ENCODE measurements around the gene RFX1. TPM values are rescaled to one million over a fixed set of nuclear protein-coding genes. Genes with fewer than 3 reads are reported as not detected.

The RFX1 gene
- total and polyA plus RNA-seq, 2 experiments from 2014 or later, result 2.2 to 2.4 TPM

DNA sequence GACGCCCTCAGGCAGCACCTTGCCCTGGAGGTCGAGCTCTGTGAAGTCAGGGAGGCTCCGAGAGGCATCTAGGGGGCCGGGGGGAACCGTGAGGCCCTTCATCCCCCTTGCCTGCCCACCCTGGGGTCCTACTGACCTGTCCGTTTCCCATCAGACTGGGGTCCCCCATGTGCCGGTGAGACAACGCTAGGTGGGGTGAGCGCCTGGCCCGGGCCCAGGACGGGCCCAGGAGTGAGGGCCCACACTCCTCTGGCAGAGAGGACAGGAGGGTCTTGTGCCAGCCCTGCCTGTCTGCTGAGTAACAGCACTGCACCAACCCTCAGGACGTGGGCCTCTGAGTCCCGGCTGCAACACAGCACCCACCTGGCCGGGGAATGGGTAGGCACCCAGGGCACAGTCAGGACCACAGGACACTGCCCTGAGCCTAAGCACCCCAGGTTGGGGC lies 39.4 kb downstream of the RFX1 start:
- no peaks in the 10 kb centered on the region for H3K79me2 ChIP-seq
- H4K20me1 ChIP-seq (ENCODE audit: insufficient read depth, poor library complexity, severe bottlenecking), result no peaks in the 10 kb centered on the region
- H3K9me3 ChIP-seq (ENCODE audit: low read depth), result no peaks in the 10 kb centered on the region
- TF ChIP-seq EZH2phosphoT487 (IDR thresholded peaks at IDR 0.05; ENCODE audit: low read depth, severe bottlenecking, unreplicated experiment), result no peak
- TF ChIP-seq, protein P1, sequence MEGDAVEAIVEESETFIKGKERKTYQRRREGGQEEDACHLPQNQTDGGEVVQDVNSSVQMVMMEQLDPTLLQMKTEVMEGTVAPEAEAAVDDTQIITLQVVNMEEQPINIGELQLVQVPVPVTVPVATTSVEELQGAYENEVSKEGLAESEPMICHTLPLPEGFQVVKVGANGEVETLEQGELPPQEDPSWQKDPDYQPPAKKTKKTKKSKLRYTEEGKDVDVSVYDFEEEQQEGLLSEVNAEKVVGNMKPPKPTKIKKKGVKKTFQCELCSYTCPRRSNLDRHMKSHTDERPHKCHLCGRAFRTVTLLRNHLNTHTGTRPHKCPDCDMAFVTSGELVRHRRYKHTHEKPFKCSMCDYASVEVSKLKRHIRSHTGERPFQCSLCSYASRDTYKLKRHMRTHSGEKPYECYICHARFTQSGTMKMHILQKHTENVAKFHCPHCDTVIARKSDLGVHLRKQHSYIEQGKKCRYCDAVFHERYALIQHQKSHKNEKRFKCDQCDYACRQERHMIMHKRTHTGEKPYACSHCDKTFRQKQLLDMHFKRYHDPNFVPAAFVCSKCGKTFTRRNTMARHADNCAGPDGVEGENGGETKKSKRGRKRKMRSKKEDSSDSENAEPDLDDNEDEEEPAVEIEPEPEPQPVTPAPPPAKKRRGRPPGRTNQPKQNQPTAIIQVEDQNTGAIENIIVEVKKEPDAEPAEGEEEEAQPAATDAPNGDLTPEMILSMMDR (IDR thresholded peaks at IDR 0.05; ENCODE audit: poor library complexity), result no peak
- no peak for TF ChIP-seq EZH2 (IDR thresholded peaks at IDR 0.05; ENCODE audit: borderline replicate concordance)
- H3K27me3 ChIP-seq, result no peaks in the 10 kb centered on the region
- H3K4me1 ChIP-seq (ENCODE audit: insufficient read depth), result no peaks in the 10 kb centered on the region
- WGBS (ENCODE audit: low lambda C conversion rate, missing lambda C conversion rate), result 94% methylated on average over 12 of the region's 14 CpGs
- H3K36me3 ChIP-seq (replicated peaks; ENCODE audit: insufficient read depth, low read depth), result no peaks in the 10 kb centered on the region
- H3K27ac ChIP-seq, result no peak overlapping the region
- no peaks in the 10 kb centered on the region for H3K9me2 ChIP-seq (replicated peaks; ENCODE audit: insufficient read depth)
- no peak overlapping the region for H2AFZ ChIP-seq
- DNase-seq (ENCODE audit: low spot score), result peak; percentile 2
- no peak overlapping the region for H3K4me2 ChIP-seq
- no peak overlapping the region for H3K4me3 ChIP-seq

DNA sequence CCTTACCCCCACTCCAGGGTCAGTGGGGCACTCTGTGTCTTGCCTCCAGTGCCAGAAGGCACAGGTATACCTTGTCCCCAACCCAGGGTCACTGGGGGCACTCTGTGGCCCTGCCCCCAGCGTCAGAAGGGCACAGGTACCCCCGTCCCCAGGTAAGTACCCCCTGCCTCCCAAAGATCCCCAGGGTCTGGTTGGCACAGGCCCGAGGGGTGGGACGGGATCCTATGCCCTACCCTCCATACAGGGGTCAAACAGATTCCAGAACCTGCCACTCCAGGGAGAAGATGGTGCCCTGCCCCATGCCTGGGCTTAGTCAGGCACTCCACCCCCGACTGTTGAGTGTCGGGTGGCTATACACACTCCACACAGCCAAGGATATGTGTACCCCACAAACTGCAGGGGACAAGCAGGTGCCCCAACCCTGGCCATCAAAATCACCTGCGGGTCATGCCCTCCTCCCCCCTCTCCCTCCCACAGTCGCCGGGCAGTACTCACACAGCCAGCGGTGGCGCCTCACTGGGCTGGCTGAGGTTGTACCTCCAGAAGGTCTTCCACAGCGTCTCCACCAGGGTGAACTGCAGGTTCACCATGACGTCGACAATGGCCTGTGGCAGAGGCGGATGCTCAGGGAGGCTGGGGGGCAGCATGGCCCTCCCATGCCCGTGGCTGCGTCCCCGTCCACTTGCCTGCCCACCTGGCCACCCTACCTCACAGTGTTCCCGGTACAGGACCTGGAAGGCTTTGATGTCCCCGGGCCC lies 40.0 kb downstream of the RFX1 start:
- no peak overlapping the region for H3K4me3 ChIP-seq
- H3K79me2 ChIP-seq, result no peaks in the 10 kb centered on the region
- 93% methylated on average over 17 of the region's 20 CpGs for WGBS (ENCODE audit: low lambda C conversion rate, missing lambda C conversion rate)
- no peak overlapping the region for H3K27ac ChIP-seq
- no peaks in the 10 kb centered on the region for H3K9me3 ChIP-seq (ENCODE audit: low read depth)
- DNase-seq (ENCODE audit: low spot score), result peak; percentile 3
- no peaks in the 10 kb centered on the region for H3K4me1 ChIP-seq (ENCODE audit: insufficient read depth)
- no peak overlapping the region for H3K4me2 ChIP-seq
- H4K20me1 ChIP-seq (ENCODE audit: insufficient read depth, poor library complexity, severe bottlenecking), result no peaks in the 10 kb centered on the region
- no peaks in the 10 kb centered on the region for H3K36me3 ChIP-seq (replicated peaks; ENCODE audit: insufficient read depth, low read depth)
- H3K9me2 ChIP-seq (replicated peaks; ENCODE audit: insufficient read depth), result no peaks in the 10 kb centered on the region
- TF ChIP-seq EZH2phosphoT487 (IDR thresholded peaks at IDR 0.05; ENCODE audit: low read depth, severe bottlenecking, unreplicated experiment) (no peak), EZH2 (IDR thresholded peaks at IDR 0.05; ENCODE audit: borderline replicate concordance) (no peak)
- TF ChIP-seq, protein P1 (IDR thresholded peaks at IDR 0.05; ENCODE audit: poor library complexity), result no peak
- no peaks in the 10 kb centered on the region for H3K27me3 ChIP-seq
- no peak overlapping the region for H2AFZ ChIP-seq

DNA sequence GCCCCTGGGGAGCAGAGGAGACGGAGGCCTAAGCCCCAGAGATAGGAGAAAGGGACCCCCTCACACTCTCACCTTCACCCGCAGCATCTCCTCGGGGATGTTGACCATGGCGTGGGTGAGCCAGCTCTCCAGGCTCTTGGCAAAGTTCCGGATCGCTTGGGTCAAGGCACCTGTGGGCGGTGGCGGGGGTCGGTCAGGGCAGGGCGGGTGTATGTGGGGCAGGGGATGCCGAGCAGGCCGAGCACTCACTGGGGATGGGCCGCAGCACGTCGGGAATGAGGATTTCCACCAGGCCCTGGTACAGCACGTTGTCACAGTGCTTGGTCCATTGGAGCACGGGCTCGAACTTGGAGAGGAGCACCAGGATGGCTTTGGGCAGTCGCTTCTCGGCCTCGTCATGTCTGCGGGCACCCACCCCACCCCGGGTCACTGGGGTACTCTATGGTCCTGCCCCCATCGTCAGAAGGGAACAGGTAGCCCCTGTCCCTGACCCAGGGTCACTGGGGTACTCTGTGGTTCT lies 40.7 kb downstream of the RFX1 start:
- H3K36me3 ChIP-seq (replicated peaks; ENCODE audit: insufficient read depth, low read depth), result no peaks in the 10 kb centered on the region
- no peaks in the 10 kb centered on the region for H4K20me1 ChIP-seq (ENCODE audit: insufficient read depth, poor library complexity, severe bottlenecking)
- WGBS (ENCODE audit: low lambda C conversion rate, missing lambda C conversion rate), result 99% methylated on average over 19 of the region's 24 CpGs

More for the DNA sequence above, 40.7 kb downstream of the RFX1 start:
- H3K27me3 ChIP-seq, result no peaks in the 10 kb centered on the region
- TF ChIP-seq, protein P1 (IDR thresholded peaks at IDR 0.05; ENCODE audit: poor library complexity), result no peak
- TF ChIP-seq EZH2 (IDR thresholded peaks at IDR 0.05; ENCODE audit: borderline replicate concordance) (no peak), EZH2phosphoT487 (IDR thresholded peaks at IDR 0.05; ENCODE audit: low read depth, severe bottlenecking, unreplicated experiment) (no peak)
- no peak overlapping the region for H2AFZ ChIP-seq
- no peak overlapping the region for H3K4me3 ChIP-seq
- no peaks in the 10 kb centered on the region for H3K9me3 ChIP-seq (ENCODE audit: low read depth)
- H3K4me2 ChIP-seq, result no peak overlapping the region
- no peaks in the 10 kb centered on the region for H3K4me1 ChIP-seq (ENCODE audit: insufficient read depth)
- DNase-seq (ENCODE audit: low spot score), result peak; percentile 2
- H3K79me2 ChIP-seq, result no peaks in the 10 kb centered on the region
- H3K9me2 ChIP-seq (replicated peaks; ENCODE audit: insufficient read depth), result no peaks in the 10 kb centered on the region
- no peak overlapping the region for H3K27ac ChIP-seq

Data from hepatocyte (in vitro differentiated cells).